Glutamatergic neuron (in vitro differentiated cells): ENCODE measurements around the gene AFF4. TPM values are rescaled to one million over a fixed set of nuclear protein-coding genes. Genes with fewer than 3 reads are reported as not detected.
"Not testable (repeated sequence)": the region's sequence is repeated elsewhere in the genome, so short reads cannot be mapped to it uniquely, and the experiment has no call there.

Source experiments
- DNase-seq: peaks from one replicate; pipeline ENCODE4 v3.0.0; 2022
- H3K27ac Mint-ChIP-seq: one replicate; pipeline ENCODE4 v1.8.0; 2020; ENCODE audit warnings: mild to moderate bottlenecking, mixed read lengths, inconsistent platforms; ENCODE audit not compliant: unreplicated experiment
- H3K27me3 Mint-ChIP-seq: one replicate; pipeline ENCODE4 v1.8.0; 2020; ENCODE audit warnings: mild to moderate bottlenecking, moderate library complexity, mixed read lengths, inconsistent platforms; ENCODE audit not compliant: unreplicated experiment
- H3K36me3 Mint-ChIP-seq: one replicate; pipeline ENCODE4 v1.8.0; 2020; ENCODE audit warnings: mild to moderate bottlenecking, mixed read lengths, inconsistent platforms; ENCODE audit not compliant: unreplicated experiment
- H3K4me1 Mint-ChIP-seq: one replicate; pipeline ENCODE4 v1.8.0; 2020; ENCODE audit warnings: mild to moderate bottlenecking, low read depth, mixed read lengths, inconsistent platforms; ENCODE audit not compliant: unreplicated experiment
- H3K4me3 Mint-ChIP-seq: one replicate; pipeline ENCODE4 v1.8.0; 2020; ENCODE audit warnings: mild to moderate bottlenecking, mixed read lengths, inconsistent platforms; ENCODE audit not compliant: unreplicated experiment
- H3K9me3 Mint-ChIP-seq: one replicate; pipeline ENCODE4 v1.8.0; 2020; ENCODE audit warnings: mild to moderate bottlenecking, moderate library complexity, mixed read lengths, inconsistent platforms; ENCODE audit not compliant: unreplicated experiment
- total RNA-seq: library from RNA; stranded (reverse); fragmentation: NEBNext Ultra II Directional; extraction: Animal tissue kit (Norgen Biotek cat#: 25700); gene quantifications from one replicate; pipeline ENCODE4 v1.2.1, GENCODE V29; 2021; ENCODE audit not compliant: unreplicated experiment
- TF ChIP-seq, protein P1 (sequence below): fragments of 200-600 bp; sonication (generic); IDR thresholded peaks from one replicate; pipeline ENCODE4 v1.5.0; 2021; ENCODE audit not compliant: partially characterized antibody, unreplicated experiment

AFF4 gene
- total RNA-seq, 1 donor from 2014 or later: 135 TPM

- peaks cover 11% of the 10 kb centered on the region for H3K4me1 Mint-ChIP-seq
- peak within 1 kb of the TSS; percentile 96 for H3K4me3 Mint-ChIP-seq
- H3K27ac Mint-ChIP-seq: peak within 1 kb of the TSS; percentile 97
- H3K27me3 Mint-ChIP-seq: peaks cover 3% of the 10 kb centered on the region
- H3K36me3 Mint-ChIP-seq: no peaks in the 10 kb centered on the region
- TF ChIP-seq, protein P1, sequence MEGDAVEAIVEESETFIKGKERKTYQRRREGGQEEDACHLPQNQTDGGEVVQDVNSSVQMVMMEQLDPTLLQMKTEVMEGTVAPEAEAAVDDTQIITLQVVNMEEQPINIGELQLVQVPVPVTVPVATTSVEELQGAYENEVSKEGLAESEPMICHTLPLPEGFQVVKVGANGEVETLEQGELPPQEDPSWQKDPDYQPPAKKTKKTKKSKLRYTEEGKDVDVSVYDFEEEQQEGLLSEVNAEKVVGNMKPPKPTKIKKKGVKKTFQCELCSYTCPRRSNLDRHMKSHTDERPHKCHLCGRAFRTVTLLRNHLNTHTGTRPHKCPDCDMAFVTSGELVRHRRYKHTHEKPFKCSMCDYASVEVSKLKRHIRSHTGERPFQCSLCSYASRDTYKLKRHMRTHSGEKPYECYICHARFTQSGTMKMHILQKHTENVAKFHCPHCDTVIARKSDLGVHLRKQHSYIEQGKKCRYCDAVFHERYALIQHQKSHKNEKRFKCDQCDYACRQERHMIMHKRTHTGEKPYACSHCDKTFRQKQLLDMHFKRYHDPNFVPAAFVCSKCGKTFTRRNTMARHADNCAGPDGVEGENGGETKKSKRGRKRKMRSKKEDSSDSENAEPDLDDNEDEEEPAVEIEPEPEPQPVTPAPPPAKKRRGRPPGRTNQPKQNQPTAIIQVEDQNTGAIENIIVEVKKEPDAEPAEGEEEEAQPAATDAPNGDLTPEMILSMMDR: no peak
- H3K9me3 Mint-ChIP-seq: peaks cover 8% of the 10 kb centered on the region
- DNase-seq: peak; percentile 93
These were observed 96.9 kb downstream of the AFF4 start, which contains the start of the genes GDF9 and UQCRQ for GRCh38 chr5:132866342-132867045. Gene GDF9, minus strand, starts transcription at chr5:132866469. Its CDS starts 1,936 bp downstream, at chr5:132864533. Gene UQCRQ, plus strand, starts transcription at chr5:132866642. Its CDS starts 240 bp downstream, at chr5:132866882.

- Mint-ChIP-seq H3K27ac (peak overlapping the region; percentile 97), H3K27me3 (peaks cover 3% of the 10 kb centered on the region), H3K36me3 (no peaks in the 10 kb centered on the region), H3K9me3 (peaks cover 8% of the 10 kb centered on the region), H3K4me1 (peaks cover 11% of the 10 kb centered on the region), H3K4me3 (peak overlapping the region; percentile 96)
- TF ChIP-seq, protein P1: no peak
- DNase-seq: no peak
These were observed 97.6 kb downstream of the AFF4 start for GRCh38 chr5:132865668-132866341.

DNA sequence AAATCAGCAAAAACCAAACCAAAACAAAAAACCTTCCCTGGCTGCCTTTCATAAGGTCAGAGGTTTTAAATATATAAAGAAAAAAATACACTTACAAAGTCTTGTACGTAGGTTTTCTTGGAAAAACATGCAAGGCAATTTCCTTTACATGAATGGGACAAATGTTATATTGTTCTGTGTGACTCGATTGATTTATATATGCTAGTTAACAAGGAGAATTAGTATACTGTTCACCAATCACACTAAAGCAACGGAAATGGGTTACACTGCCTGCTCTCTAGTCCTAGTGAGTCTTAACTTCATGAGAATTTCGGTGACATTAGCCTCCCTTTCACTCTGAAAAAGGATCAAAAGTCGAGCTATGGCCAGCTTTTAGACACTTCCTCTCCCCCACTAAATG is 102.7 kb downstream of the AFF4 start:
- Mint-ChIP-seq H3K4me3 (no peak overlapping the region), H3K27me3 (no peaks in the 10 kb centered on the region), H3K36me3 (no peaks in the 10 kb centered on the region), H3K4me1 (peaks cover 2% of the 10 kb centered on the region), H3K9me3 (peaks cover 5% of the 10 kb centered on the region), H3K27ac (no peak overlapping the region)
- DNase-seq: no peak
- TF ChIP-seq, protein P1: no peak

- TF ChIP-seq, protein P1: no peak
- DNase-seq: no peak
- no peaks in the 10 kb centered on the region for H3K9me3 Mint-ChIP-seq
- H3K4me1 Mint-ChIP-seq: no peaks in the 10 kb centered on the region
- no peaks in the 10 kb centered on the region for H3K27me3 Mint-ChIP-seq
- no peak overlapping the region for H3K4me3 Mint-ChIP-seq
- no peaks in the 10 kb centered on the region for H3K36me3 Mint-ChIP-seq
- no peak overlapping the region for H3K27ac Mint-ChIP-seq
These were observed 103.5 kb downstream of the AFF4 start for GRCh38 chr5:132859889-132860437.

GRCh38 chr5:132856011-132856410 is 107.4 kb downstream of the AFF4 start:
- no peak for DNase-seq
- no peaks in the 10 kb centered on the region for H3K36me3 Mint-ChIP-seq
- H3K4me1 Mint-ChIP-seq: no peaks in the 10 kb centered on the region
- H3K4me3 Mint-ChIP-seq: no peak overlapping the region
- no peaks in the 10 kb centered on the region for H3K27me3 Mint-ChIP-seq
- TF ChIP-seq, protein P1: no peak
- no peaks in the 10 kb centered on the region for H3K9me3 Mint-ChIP-seq
- no peak overlapping the region for H3K27ac Mint-ChIP-seq

DNA sequence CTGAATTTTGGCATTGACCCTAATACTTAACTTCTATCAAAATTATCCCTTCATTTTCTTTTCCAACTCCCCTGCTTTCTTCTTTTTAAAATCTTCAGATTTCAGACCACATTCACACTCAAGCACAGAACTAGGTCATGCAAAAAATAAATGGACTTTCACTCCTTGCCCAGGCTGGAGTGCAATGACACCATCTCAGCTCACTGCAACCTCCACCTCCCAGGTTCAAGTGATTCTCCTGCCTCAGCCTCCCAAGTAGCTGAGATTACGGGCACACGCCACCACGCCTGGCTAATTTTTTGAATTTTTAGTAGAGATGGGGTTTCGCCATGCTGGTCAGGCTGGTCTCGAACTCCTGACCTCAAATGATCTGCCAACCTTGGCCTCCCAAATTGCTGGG is 108.4 kb downstream of the AFF4 start:
- not testable (repeated sequence) for DNase-seq, H3K4me1 Mint-ChIP-seq, H3K27ac Mint-ChIP-seq, H3K9me3 Mint-ChIP-seq, H3K4me3 Mint-ChIP-seq, H3K36me3 Mint-ChIP-seq, H3K27me3 Mint-ChIP-seq
